Uterus (tissue), 4 donors: ENCODE results near the gene EIF3D. TPM values are rescaled to one million over a fixed set of nuclear protein-coding genes. Genes with fewer than 3 reads are reported as not detected.

Experiments used
- DNase-seq, 2 donors: peaks; one replicate each; pipeline ENCODE4 v3.0.0-alpha.2; 2019 to 2020
- H3K27ac ChIP-seq, 2 donors: fragments of 200-600 bp; sonication (generic); 1 replicate in 1 of 2; 2 replicates in 1 of 2; pipeline ENCODE4 v1.5.1; 2016 to 2018
- H3K27me3 ChIP-seq, 2 donors: fragments of 200-600 bp; sonication (generic); one replicate each; pipeline ENCODE4 v1.5.1; 2018 to 2019; ENCODE audit warnings: control low read depth in 1 of 2
- H3K36me3 ChIP-seq, 2 donors: fragments of 200-600 bp; sonication (generic); one replicate each; pipeline ENCODE4 v1.5.1; 2019; ENCODE audit warnings: control low read depth in 1 of 2
- H3K4me1 ChIP-seq, 2 donors: fragments of 200-600 bp; sonication (generic); one replicate each; pipeline ENCODE4 v1.5.1; 2018 to 2019; ENCODE audit warnings: control low read depth in 1 of 2
- H3K4me3 ChIP-seq, 2 donors: fragments of 200-600 bp; sonication (generic); 1 replicate in 1 of 2; 2 replicates in 1 of 2; pipeline ENCODE4 v1.5.1; 2018 to 2019; ENCODE audit warnings: mild to moderate bottlenecking in 1 of 2
- H3K9me3 ChIP-seq, 2 donors: fragments of 200-600 bp; sonication (generic); one replicate each; pipeline ENCODE4 v1.5.1; 2019; ENCODE audit warnings: control low read depth in 1 of 2
- POLR2A ChIP-seq, 2 donors: fragments of 450-650 bp; IDR thresholded peaks; one replicate each; pipeline ENCODE4 v1.6.1; 2016; ENCODE audit warnings: antibody characterized with exemption in 2 of 2, mild to moderate bottlenecking in 1 of 2, moderate library complexity in 1 of 2
- intact Hi-C: fragments of 100-400 bp; cut with DNase I; formaldehyde crosslinking; loops from one replicate; pipeline ENCODE4 v1.15.1; 2023; ENCODE audit warnings: low total_unique reads
- total RNA-seq, 4 donors: library from RNA; depleted of rRNA in 3 of 4; stranded (reverse); fragments of >200 nt in 3 of 4; gene quantifications; one replicate each; pipeline versions ENCODE4 v1.1.0 to v1.2.4, GENCODE V29; 2014 to 2023
- TF ChIP-seq, protein P1 (sequence below), 4 experiments: fragments of 200-600 bp in 2 of 4; fragments of 450-650 bp in 2 of 4; sonication (generic) in 2 of 4; IDR thresholded peaks; one replicate each; pipeline ENCODE4 v1.5.1; 2016 to 2019; ENCODE audit warnings: antibody characterized with exemption in 4 of 4, mild to moderate bottlenecking in 2 of 4, moderate library complexity in 1 of 4
- donor health status: DM: yes; HTN: yes; CAD: no.

EIF3D gene
- total RNA-seq, 4 donors from 2014 or later = 177 to 350 (median 297) TPM

DNA sequence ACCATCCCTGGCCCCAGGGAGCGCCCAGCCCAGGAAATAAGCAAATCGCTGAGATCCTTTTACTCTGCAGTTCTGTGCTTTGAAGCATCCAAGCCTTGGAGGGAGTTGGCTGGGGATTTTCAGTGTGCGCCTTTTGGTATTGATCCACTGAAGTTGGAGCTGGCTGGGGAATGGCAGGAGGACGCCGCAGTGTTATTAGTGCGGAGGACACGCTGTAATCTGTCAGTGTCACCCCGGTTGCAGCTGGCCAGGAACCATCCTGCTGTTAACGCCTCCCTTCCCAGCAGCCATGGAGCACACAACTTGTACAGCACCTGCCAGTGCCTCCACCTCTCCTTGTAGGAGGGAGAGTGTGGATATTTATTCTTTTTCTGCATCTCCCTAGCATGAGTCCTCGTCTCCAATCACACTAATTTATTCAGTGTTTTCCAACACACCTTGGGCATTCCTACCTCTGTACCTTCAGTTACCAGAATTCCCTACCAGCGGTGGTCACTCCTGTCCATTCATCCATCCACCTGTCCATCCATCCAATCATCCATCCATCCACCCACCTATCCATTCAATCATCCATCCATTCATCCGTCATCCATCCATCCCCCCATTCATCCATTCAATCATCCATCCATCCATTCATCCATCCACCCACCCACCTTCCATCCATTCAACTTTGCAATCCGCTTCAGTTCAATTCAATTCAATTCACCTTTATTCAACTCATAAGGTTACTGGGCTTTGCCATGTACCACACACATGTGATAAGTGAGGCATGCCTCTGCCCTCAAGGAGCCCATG is 21.9 kb upstream of the EIF3D start:
- Histone ChIP-seq H3K4me3 (no peak overlapping the region), H3K9me3 (no peaks in the 10 kb centered on the region), H3K27ac (no peak overlapping the region), H3K4me1 (no peaks in the 10 kb centered on the region), H3K27me3 (no peaks in the 10 kb centered on the region), H3K36me3 (no peaks in the 10 kb centered on the region)
- TF ChIP-seq, protein P1, sequence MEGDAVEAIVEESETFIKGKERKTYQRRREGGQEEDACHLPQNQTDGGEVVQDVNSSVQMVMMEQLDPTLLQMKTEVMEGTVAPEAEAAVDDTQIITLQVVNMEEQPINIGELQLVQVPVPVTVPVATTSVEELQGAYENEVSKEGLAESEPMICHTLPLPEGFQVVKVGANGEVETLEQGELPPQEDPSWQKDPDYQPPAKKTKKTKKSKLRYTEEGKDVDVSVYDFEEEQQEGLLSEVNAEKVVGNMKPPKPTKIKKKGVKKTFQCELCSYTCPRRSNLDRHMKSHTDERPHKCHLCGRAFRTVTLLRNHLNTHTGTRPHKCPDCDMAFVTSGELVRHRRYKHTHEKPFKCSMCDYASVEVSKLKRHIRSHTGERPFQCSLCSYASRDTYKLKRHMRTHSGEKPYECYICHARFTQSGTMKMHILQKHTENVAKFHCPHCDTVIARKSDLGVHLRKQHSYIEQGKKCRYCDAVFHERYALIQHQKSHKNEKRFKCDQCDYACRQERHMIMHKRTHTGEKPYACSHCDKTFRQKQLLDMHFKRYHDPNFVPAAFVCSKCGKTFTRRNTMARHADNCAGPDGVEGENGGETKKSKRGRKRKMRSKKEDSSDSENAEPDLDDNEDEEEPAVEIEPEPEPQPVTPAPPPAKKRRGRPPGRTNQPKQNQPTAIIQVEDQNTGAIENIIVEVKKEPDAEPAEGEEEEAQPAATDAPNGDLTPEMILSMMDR (IDR thresholded peaks at IDR 0.05) = no peak
- TF ChIP-seq POLR2A (IDR thresholded peaks at IDR 0.05) = no peak
- DNase-seq = no peak
- intact Hi-C loops = no loop called here

DNA sequence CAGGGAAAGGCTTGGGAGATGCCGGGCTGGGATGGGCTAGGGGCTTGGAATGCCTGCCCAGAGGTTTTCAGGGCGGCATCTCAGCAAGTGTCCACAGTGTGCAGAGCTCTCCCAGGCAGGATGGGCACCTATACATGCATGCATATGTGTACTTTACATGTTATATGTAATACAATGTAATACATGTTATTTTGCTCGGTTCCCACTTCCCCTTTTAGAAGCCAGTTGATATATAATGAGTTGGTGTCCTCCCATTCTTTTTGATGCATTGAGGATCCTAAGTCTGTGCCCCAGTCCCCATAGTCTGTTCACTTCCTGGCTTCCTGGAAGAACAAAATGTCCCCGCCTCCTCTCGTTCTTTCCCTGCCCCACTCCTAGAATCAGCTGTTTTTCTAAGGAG is 20.1 kb upstream of the EIF3D start:
- DNase-seq = no peak
- no peaks in the 10 kb centered on the region for H3K27me3 ChIP-seq
- H3K4me1 ChIP-seq = no peaks in the 10 kb centered on the region
- H3K9me3 ChIP-seq = no peaks in the 10 kb centered on the region
- no peak for TF ChIP-seq POLR2A (IDR thresholded peaks at IDR 0.05)
- TF ChIP-seq, protein P1 (IDR thresholded peaks at IDR 0.05) = no peak
- intact Hi-C loops = no loop called here
- H3K4me3 ChIP-seq = no peak overlapping the region
- H3K27ac ChIP-seq = no peak overlapping the region
- no peaks in the 10 kb centered on the region for H3K36me3 ChIP-seq

DNA sequence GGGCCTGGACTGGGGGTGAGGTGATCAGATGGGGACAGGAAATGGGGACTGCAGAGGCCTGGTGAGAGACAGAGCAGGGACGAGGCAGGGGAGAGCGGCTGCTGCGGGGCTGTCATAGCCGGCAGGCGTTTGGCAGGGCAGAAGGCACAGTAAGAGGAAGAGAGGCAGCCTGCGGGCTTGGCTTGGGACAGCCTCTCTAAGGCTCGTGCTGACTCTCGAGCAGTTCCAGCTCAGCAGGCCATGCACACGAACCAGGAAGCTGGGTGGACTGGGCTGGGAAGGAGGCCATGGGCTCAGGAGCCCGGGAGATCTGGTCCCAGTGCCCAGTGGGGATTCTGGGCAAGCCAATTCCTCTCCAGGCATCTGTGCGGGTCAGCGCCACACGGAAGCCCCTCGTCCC is 19.6 kb upstream of the EIF3D start:
- no peak for TF ChIP-seq POLR2A (IDR thresholded peaks at IDR 0.05)
- TF ChIP-seq, protein P1 (IDR thresholded peaks at IDR 0.05) = no peak

DNA sequence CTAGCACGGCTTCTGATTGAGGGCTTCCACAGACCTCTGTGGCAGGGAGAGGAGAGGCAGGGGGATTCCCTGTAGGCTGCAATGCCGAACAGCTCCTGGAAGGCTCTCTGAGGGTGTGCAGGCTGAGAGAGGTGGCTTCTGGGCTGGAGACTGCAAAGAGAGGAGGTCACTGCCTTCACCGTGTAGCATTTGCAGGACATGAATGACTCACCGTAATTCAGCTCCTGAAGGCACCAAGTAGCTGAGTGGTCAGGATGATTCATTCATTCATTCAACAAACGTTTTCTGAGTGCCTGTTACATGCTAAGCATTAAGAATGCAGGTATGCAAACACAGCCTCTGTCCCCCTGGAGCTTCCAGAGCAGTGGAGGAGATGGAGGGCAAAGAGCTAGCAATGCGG is 18.0 kb upstream of the EIF3D start:
- no peaks in the 10 kb centered on the region for H3K36me3 ChIP-seq
- TF ChIP-seq, protein P1 (IDR thresholded peaks at IDR 0.05) = no peak
- TF ChIP-seq POLR2A (IDR thresholded peaks at IDR 0.05) = no peak
- intact Hi-C loops = no loop called here
- no peaks in the 10 kb centered on the region for H3K9me3 ChIP-seq
- H3K4me1 ChIP-seq = no peaks in the 10 kb centered on the region
- no peak overlapping the region for H3K27ac ChIP-seq
- H3K4me3 ChIP-seq = no peak overlapping the region
- no peaks in the 10 kb centered on the region for H3K27me3 ChIP-seq
- no peak for DNase-seq

More for the DNA sequence above, 19.6 kb upstream of the EIF3D start:
- H3K4me3 ChIP-seq = no peak overlapping the region
- DNase-seq = no peak
- intact Hi-C loops = no loop called here
- no peak overlapping the region for H3K27ac ChIP-seq
- no peaks in the 10 kb centered on the region for H3K9me3 ChIP-seq
- H3K27me3 ChIP-seq = no peaks in the 10 kb centered on the region
- H3K4me1 ChIP-seq = no peaks in the 10 kb centered on the region
- H3K36me3 ChIP-seq = no peaks in the 10 kb centered on the region

DNA sequence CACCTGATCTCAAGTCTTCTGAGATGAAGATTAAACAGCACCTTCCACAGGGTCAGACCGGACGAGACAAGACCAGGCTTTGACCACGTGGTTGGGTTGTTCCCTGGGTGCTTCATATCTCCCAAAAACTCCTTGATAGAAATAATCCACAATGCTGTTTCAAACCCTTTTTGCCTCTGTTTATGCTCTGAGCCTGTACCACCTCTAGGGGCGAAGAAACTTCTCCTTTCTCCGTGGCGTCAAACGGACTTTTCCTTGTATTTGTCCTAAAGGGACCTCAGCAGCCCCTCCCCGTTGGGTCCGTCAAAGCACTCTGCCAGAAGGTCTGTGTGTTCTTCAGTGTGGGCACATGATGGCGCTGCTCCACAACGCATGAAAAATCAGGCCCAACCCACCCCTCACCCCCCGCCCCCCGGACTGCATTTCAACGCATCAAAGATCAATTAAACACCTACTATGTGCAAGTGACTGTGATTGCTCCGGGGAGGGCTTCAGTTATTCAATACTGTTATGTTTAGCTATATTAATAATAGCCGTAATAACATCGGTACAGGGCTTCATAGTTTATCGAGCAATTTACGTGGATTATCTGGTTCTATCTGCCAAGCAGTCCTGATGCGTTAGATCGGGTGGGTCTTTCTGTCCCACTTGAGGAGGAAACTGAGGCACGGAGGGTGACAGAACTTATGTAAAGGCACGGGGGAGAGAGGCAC is 17.3 kb upstream of the EIF3D start:
- TF ChIP-seq, protein P1 (IDR thresholded peaks at IDR 0.05) = peak in 3 of 4 experiments; percentile 15 to 22 (median 15)
- TF ChIP-seq POLR2A (IDR thresholded peaks at IDR 0.05) = no peak
- H3K27me3 ChIP-seq = no peaks in the 10 kb centered on the region
- intact Hi-C loops = no loop called here
- H3K27ac ChIP-seq = no peak overlapping the region
- H3K36me3 ChIP-seq = no peaks in the 10 kb centered on the region
- no peak for DNase-seq
- no peaks in the 10 kb centered on the region for H3K9me3 ChIP-seq
- H3K4me1 ChIP-seq = no peaks in the 10 kb centered on the region
- H3K4me3 ChIP-seq = no peak overlapping the region
